Loucy (cell line): ENCODE results near the gene CDH13.

Source experiments
- EZH2phosphoT487 ChIP-seq: fragments of 200-600 bp; IDR thresholded peaks from 2 replicates; pipeline ENCODE4 v1.6.1; 2018; ENCODE audit warnings: antibody characterized with exemption, mild to moderate bottlenecking, moderate library complexity, borderline replicate concordance
- TF ChIP-seq, protein P1 (sequence below): fragments of 200-600 bp; sonication (generic); conservative IDR thresholded peaks from 2 replicates; pipeline ENCODE4 v1.5.1; 2014; ENCODE audit warnings: mild to moderate bottlenecking, antibody characterized with exemption, low read length

DNA sequence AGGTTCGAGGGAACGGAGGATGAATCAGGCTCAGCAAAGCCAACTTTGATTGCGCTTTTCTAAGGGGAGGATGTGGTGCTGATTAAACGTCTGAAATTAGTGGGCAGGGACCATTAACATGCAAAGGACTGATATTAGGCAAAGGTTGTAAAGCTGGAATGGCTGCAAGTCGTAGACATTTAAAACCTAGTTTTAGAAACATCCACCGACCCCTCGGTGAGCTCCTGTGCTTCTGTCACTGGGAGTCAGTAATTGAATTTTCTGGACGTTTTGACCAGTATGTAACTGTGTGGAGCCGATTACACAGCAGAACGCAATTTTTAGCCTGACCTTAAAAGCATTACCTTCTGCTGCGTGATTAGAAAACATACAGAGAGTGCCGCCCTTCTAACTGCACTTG, 960.4 kb downstream of the CDH13 start:
- TF ChIP-seq, protein P1, sequence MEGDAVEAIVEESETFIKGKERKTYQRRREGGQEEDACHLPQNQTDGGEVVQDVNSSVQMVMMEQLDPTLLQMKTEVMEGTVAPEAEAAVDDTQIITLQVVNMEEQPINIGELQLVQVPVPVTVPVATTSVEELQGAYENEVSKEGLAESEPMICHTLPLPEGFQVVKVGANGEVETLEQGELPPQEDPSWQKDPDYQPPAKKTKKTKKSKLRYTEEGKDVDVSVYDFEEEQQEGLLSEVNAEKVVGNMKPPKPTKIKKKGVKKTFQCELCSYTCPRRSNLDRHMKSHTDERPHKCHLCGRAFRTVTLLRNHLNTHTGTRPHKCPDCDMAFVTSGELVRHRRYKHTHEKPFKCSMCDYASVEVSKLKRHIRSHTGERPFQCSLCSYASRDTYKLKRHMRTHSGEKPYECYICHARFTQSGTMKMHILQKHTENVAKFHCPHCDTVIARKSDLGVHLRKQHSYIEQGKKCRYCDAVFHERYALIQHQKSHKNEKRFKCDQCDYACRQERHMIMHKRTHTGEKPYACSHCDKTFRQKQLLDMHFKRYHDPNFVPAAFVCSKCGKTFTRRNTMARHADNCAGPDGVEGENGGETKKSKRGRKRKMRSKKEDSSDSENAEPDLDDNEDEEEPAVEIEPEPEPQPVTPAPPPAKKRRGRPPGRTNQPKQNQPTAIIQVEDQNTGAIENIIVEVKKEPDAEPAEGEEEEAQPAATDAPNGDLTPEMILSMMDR, result no peak
- TF ChIP-seq EZH2phosphoT487, result no peak
